GM12892 (cell line): ENCODE measurements around the gene DNMT3A.

Experiments used
- POLR2A ChIP-seq: IDR thresholded peaks from 2 replicates; pipeline ENCODE4 v1.6.1; 2011; ENCODE audit warnings: low read depth, low read length, control low read depth
- TAF1 ChIP-seq: IDR thresholded peaks from 2 replicates; pipeline ENCODE4 v1.6.1; 2011; ENCODE audit warnings: low read depth, mild to moderate bottlenecking, control low read depth, low read length, borderline replicate concordance

- TF ChIP-seq POLR2A = no peak
- no peak for TF ChIP-seq TAF1
Measured at GRCh38 chr2:25251422-25252273, 90.1 kb downstream of the DNMT3A start.
